Transverse colon (tissue), 4 donors: ENCODE measurements around the gene DPH1. TPM values are rescaled to one million over a fixed set of nuclear protein-coding genes. Genes with fewer than 3 reads are reported as not detected.

Experiments
- DNase-seq: peaks from one replicate; pipeline ENCODE4 v3.0.0-alpha.2; 2019
- H3K27ac ChIP-seq, 4 donors: fragments of 200-600 bp; sonication (generic); 2 replicates each; pipeline ENCODE4 v1.5.1; 2016 to 2018; ENCODE audit warnings: inconsistent platforms in 4 of 4
- H3K27me3 ChIP-seq: fragments of 200-600 bp; sonication (generic); 2 replicates; pipeline ENCODE4 v1.5.1; 2017; ENCODE audit warnings: inconsistent platforms
- H3K36me3 ChIP-seq, 4 donors: fragments of 200-600 bp; sonication (generic); 2 replicates each; pipeline ENCODE4 v1.5.1; 2017 to 2019; ENCODE audit warnings: inconsistent platforms in 4 of 4
- H3K4me1 ChIP-seq, 4 donors: fragments of 200-600 bp; sonication (generic); 2 replicates each; pipeline ENCODE4 v1.5.1; 2017 to 2020; ENCODE audit warnings: inconsistent platforms in 4 of 4
- H3K4me3 ChIP-seq, 4 donors: fragments of 200-600 bp; sonication (generic); 1 replicate in 1 of 4; 2 replicates in 3 of 4; pipeline versions ENCODE4 v1.5.1 to v1.6.1; 2017 to 2019; ENCODE audit warnings: inconsistent platforms in 4 of 4
- H3K9me3 ChIP-seq, 2 donors: fragments of 200-600 bp; sonication (generic); 2 replicates each; pipeline ENCODE4 v1.5.1; 2017 to 2019; ENCODE audit warnings: inconsistent platforms in 2 of 2
- EP300 ChIP-seq: sonication (generic); formaldehyde crosslinking; IDR thresholded peaks from one replicate; pipeline ENCODE4 v1.6.1; 2017; ENCODE audit warnings: antibody characterized with exemption, low read depth
- POLR2A ChIP-seq: fragments of 450-650 bp; IDR thresholded peaks from one replicate; pipeline ENCODE4 v1.6.1; 2016; ENCODE audit warnings: antibody characterized with exemption, mild to moderate bottlenecking, moderate library complexity
- POLR2AphosphoS5 ChIP-seq, 3 donors: sonication (generic); formaldehyde crosslinking; IDR thresholded peaks; one replicate each; pipeline ENCODE4 v1.6.1; 2016; ENCODE audit warnings: antibody characterized with exemption in 3 of 3
- WGBS, 2 donors: methylation state at CpG; one replicate each; pipeline ENCODE4 v1.1.5; 2018; ENCODE audit warnings: low coverage in 1 of 2; 5-methylcytosine and 5-hydroxymethylcytosine counted together
- in situ Hi-C, 4 donors: fragments of 200-750 bp; cut with MboI; loops; one replicate each; pipeline versions ENCODE4 v1.15.0 to v1.15.1; 2017; ENCODE audit warnings: low sequenced_read_pairs in 3 of 4, low pct_ligation_motif_present in 1 of 4, low pct_unique_long_range_greater_than_20kb in 1 of 4
- intact Hi-C: fragments of 100-400 bp; cut with DNase I; formaldehyde crosslinking; loops from one replicate; pipeline ENCODE4 v1.15.1; 2023; ENCODE audit warnings: low total_unique reads
- total RNA-seq, 4 donors: library from RNA; depleted of rRNA; stranded (reverse); fragments of >200 nt; gene quantifications; one replicate each; pipeline ENCODE4 v1.1.0, GENCODE V29; 2016
- TF ChIP-seq, protein P1 (sequence below), 5 experiments: fragments of 200-600 bp in 3 of 5; fragments of 450-650 bp in 2 of 5; sonication (generic) in 3 of 5; IDR thresholded peaks; 1 replicate in 2 of 5; 2 replicates in 3 of 5; pipeline ENCODE4 v1.5.1; 2016 to 2017; ENCODE audit warnings: antibody characterized with exemption in 5 of 5, inconsistent platforms in 3 of 5, mild to moderate bottlenecking in 2 of 5, moderate library complexity in 1 of 5

DPH1 gene
- total RNA-seq, 4 donors from 2014 or later = 32.4 to 88.8 (median 58.9) TPM

DNA sequence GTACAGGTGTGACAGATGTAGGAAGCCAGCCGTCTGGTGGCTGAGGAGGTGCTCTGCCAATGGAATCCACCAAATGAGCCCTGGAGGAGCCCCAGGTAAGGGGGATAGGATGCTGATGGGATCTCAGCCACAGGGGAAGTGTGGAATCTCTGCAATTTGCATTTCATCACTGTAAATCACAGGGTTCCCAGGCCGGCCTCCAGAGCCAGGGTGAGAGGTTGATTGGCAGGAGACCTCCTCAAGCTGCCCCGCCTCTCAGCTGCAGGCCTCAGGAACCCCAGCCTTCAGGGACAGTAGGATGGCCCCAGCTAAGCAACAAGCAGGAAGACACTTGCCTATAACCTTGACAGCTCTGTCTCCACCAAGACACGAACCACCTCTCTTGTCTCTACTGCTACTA, 44.3 kb upstream of the DPH1 start:
- no peak overlapping the region for H3K4me3 ChIP-seq
- H3K27me3 ChIP-seq = peaks cover 4% of the 10 kb centered on the region
- H3K4me1 ChIP-seq = peaks cover 0 to 2% (median 0%) of the 10 kb centered on the region in 4 donors
- no peaks in the 10 kb centered on the region for H3K9me3 ChIP-seq
- H3K27ac ChIP-seq = no peak overlapping the region
- TF ChIP-seq POLR2AphosphoS5 (IDR thresholded peaks at IDR 0.05) (no peak), POLR2A (no peak), EP300 (no peak)
- TF ChIP-seq, protein P1, sequence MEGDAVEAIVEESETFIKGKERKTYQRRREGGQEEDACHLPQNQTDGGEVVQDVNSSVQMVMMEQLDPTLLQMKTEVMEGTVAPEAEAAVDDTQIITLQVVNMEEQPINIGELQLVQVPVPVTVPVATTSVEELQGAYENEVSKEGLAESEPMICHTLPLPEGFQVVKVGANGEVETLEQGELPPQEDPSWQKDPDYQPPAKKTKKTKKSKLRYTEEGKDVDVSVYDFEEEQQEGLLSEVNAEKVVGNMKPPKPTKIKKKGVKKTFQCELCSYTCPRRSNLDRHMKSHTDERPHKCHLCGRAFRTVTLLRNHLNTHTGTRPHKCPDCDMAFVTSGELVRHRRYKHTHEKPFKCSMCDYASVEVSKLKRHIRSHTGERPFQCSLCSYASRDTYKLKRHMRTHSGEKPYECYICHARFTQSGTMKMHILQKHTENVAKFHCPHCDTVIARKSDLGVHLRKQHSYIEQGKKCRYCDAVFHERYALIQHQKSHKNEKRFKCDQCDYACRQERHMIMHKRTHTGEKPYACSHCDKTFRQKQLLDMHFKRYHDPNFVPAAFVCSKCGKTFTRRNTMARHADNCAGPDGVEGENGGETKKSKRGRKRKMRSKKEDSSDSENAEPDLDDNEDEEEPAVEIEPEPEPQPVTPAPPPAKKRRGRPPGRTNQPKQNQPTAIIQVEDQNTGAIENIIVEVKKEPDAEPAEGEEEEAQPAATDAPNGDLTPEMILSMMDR (IDR thresholded peaks at IDR 0.05) = no peak
- in situ Hi-C loops = no loop called here
- no peak for DNase-seq
- no peaks in the 10 kb centered on the region for H3K36me3 ChIP-seq
- WGBS, 2 donors = 89% methylated on average over 2 of the region's 4 CpGs; no CpG with 5 or more reads in 1 of the 2 donors
- intact Hi-C loops = no loop called here

DNA sequence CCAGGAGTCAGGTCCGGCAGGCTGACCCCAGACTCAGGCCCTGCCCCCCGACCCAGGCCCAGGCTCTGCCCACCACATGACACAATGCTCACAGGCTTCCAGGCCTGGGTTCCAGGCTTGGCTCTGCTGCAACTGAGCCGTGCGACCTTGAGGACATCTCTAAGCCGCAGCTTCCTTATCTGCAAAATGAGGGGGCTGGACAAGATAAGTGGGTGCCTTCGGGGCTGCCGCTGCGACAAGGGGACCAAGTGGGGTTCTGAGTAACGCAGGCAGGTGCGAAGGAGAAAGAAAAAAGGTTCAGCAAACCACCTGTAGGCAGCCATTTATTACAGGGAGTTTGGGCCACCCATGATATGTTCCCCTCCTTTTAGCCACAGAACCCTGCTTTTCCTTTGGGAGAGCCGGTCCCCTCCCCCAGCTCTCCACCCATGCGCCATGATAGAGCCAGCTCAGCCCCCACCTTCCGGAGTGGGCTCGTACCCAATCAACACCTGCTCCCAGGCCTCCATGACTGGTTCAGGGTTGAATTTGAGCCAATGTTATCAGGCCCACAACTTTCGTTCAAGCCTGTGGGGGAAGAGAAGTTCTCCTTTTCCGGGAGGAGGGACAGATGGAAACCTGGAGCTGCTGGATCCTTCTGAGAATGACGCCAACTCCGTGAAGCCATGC, 43.0 kb upstream of the DPH1 start:
- Histone ChIP-seq H3K4me3 (no peak overlapping the region), H3K4me1 (no peaks in the 10 kb centered on the region), H3K36me3 (no peaks in the 10 kb centered on the region), H3K9me3 (no peaks in the 10 kb centered on the region), H3K27me3 (peaks cover 4% of the 10 kb centered on the region), H3K27ac (no peak overlapping the region)
- DNase-seq = no peak
- TF ChIP-seq EP300 (no peak), POLR2AphosphoS5 (IDR thresholded peaks at IDR 0.05) (no peak), POLR2A (no peak)
- TF ChIP-seq, protein P1 (IDR thresholded peaks at IDR 0.05) = no peak
- intact Hi-C loops (no loop called here), in situ Hi-C loops (no loop called here)
- 84 to 95% methylated on average over 3 to 18 of the region's 18 CpGs for WGBS, 2 donors

DNA sequence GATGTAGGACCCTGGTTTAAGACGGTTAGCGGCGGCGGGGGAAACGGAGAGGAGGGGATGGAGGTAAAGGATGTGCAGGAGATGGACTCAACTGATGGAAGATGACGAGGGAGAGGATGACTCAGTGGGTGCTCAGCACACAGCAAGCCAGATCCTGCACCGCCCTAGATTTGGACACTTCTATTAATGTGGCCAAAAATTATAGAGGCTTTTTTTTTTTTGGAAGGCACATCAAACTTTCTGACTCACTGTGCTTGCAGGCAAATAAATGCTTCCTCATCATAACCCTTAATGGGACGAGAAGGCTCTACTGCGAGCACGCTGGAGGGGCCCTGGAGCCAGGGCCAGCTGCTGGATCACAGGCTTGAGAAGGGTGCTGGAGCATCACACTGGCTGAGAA, 40.8 kb upstream of the DPH1 start:
- DNase-seq = no peak
- no peak overlapping the region for H3K4me3 ChIP-seq
- intact Hi-C loops (no loop called here), in situ Hi-C loops (no loop called here)
- H3K9me3 ChIP-seq = no peaks in the 10 kb centered on the region
- H3K36me3 ChIP-seq = no peaks in the 10 kb centered on the region
- no peaks in the 10 kb centered on the region for H3K4me1 ChIP-seq
- 89% methylated on average over 10 of the region's 10 CpGs; no CpG with 5 or more reads in 1 of the 2 donors for WGBS, 2 donors
- no peaks in the 10 kb centered on the region for H3K27me3 ChIP-seq
- no peak for TF ChIP-seq EP300
- TF ChIP-seq, protein P1 (IDR thresholded peaks at IDR 0.05) = no peak
- no peak for TF ChIP-seq POLR2AphosphoS5 (IDR thresholded peaks at IDR 0.05)
- TF ChIP-seq POLR2A = no peak
- H3K27ac ChIP-seq = no peak overlapping the region

DNA sequence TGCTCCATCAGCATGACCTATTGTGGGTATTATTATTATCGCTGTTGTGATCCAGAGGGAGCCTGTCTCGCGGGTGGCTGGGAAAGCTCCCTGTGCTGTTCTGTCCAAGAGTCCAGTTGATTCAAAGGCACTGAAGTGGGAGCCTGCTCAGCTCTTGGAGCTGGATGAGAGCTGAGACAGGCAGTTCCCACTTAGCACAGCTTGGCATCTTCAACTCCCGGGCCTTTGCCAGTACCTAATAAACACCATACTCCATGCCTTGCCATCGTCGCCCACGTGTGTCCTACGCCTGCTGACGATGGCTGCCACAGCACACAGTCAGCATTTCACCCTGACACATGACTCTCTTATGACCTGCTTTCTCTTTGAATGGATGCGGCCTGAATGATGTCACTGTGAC, 37.4 kb upstream of the DPH1 start:
- Histone ChIP-seq H3K36me3 (no peaks in the 10 kb centered on the region), H3K27ac (no peak overlapping the region), H3K4me3 (no peak overlapping the region), H3K4me1 (peaks cover under 1 to 8% (median 3%) of the 10 kb centered on the region in 4 donors), H3K9me3 (no peaks in the 10 kb centered on the region), H3K27me3 (no peaks in the 10 kb centered on the region)
- no peak for DNase-seq
- intact Hi-C loops = no loop called here
- TF ChIP-seq, protein P1 (IDR thresholded peaks at IDR 0.05) = no peak
- no peak for TF ChIP-seq EP300
- TF ChIP-seq POLR2AphosphoS5 (IDR thresholded peaks at IDR 0.05) = no peak
- no peak for TF ChIP-seq POLR2A
- in situ Hi-C loops = no loop called here
- WGBS, 2 donors = 79 to 82% methylated on average over 2 to 10 of the region's 10 CpGs
